GM18511 (cell line): ENCODE measurements around the gene ARHGAP35.

Source experiments
- ATAC-seq: cut with Tn5 transposase; IDR thresholded peaks from one replicate; pipeline ENCODE4 v1.9.1; 2021; ENCODE audit warnings: mild to moderate bottlenecking, moderate library complexity; ENCODE audit not compliant: unreplicated experiment

ARHGAP35 gene

GRCh38 chr19:46901701-46902401 lies 41.1 kb downstream of the ARHGAP35 start:
- ATAC-seq = no peak

- no peak for ATAC-seq
Observed at GRCh38 chr19:46902402-46902766, 41.6 kb downstream of the ARHGAP35 start.

GRCh38 chr19:46903458-46903857 lies 42.7 kb downstream of the ARHGAP35 start:
- no peak for ATAC-seq

GRCh38 chr19:46904114-46905060 lies 43.6 kb downstream of the ARHGAP35 start:
- no peak for ATAC-seq

GRCh38 chr19:46906221-46906620 lies 45.4 kb downstream of the ARHGAP35 start:
- no peak for ATAC-seq

- ATAC-seq = no peak
Observed at GRCh38 chr19:46907880-46908279, 47.1 kb downstream of the ARHGAP35 start.

GRCh38 chr19:46909356-46909755 lies 48.6 kb downstream of the ARHGAP35 start:
- ATAC-seq = no peak
